ENCODE measurements around the gene PJA2. TPM values are rescaled to one million over a fixed set of nuclear protein-coding genes. Genes with fewer than 3 reads are reported as not detected.

PJA2 gene
- total RNA-seq, 1 donor from 2014 or later, result 39.2 TPM

DNA sequence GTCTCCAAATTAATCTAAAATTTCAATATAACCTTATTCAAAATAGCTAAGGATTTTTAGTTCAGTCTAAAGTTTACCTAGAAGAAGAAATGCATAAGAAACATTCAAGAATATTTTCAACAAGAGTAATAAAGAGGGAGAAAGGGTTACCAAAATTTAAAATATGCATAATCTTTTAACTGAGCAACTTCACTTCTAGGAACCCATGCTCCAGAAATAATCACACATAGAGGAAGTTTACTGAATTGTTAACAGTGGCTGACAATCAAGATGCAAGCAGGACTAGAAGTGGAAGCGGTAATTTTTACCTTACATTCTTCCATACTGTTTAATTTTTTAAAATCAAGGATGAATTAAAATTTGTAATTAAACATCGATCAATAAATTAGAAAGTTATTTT is 1.9 kb downstream of the PJA2 start:
- ATAC-seq, result no peak

DNA sequence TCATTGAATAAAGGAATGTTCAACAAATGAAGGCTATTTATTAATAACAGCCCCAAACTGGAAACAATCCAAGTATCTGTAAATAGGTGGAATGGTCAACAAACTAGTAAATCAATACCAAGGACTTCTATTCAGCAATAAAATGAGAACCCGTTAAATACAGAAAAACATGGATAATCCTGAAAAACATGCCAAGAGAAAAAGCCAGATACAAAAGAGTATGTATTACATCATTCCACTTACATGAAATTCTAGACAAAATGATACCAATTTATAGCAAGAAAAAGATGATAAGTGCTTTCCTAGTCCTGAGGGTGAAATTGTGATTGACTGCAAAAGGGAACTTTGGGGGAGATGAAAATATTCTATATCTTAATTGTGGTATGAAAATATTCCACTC is 3.1 kb downstream of the PJA2 start:
- no peak for ATAC-seq

DNA sequence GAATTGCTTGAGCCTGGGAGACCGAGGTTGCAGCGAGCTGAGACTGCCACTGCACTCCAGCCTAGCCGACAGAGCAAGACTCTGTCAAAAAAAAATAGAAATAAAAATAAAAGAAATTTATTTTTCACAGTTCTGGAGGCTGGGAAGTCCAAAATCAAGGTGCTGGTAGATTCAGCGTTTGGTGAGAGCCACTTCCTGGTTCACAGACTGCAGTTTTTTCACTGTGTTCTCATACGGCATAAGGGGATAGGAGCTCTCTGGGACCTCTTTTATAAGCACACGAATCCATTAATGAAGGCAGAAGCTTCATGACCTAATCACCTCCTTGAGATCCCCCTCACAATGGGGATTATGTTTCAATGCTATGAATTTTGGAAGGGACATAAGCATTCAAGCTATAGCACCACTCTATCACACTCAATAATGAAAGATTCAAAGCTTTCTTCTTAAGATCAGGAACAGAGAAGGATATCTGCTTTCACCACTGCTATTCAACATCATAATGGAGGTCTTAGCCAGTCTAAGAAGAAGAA is 5.3 kb downstream of the PJA2 start:
- ATAC-seq, result no peak

DNA sequence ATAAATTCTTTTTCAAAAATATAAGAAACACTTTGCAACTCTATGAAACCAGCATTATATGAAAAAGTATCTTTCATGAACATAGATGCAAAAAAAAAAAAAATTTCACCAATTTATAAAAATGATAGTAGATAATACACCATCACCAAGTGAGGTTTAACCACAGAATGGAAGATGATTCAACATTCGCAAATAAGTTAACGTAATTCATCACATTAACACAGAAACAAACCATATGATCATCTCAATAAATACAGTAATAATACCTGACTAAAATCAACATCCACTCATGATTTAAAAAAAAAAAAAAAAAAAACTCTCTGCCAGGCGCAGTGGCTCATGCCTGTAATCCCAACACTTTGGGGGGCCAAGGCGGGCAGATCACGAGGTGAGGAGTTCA is 6.3 kb downstream of the PJA2 start:
- no peak for ATAC-seq

DNA sequence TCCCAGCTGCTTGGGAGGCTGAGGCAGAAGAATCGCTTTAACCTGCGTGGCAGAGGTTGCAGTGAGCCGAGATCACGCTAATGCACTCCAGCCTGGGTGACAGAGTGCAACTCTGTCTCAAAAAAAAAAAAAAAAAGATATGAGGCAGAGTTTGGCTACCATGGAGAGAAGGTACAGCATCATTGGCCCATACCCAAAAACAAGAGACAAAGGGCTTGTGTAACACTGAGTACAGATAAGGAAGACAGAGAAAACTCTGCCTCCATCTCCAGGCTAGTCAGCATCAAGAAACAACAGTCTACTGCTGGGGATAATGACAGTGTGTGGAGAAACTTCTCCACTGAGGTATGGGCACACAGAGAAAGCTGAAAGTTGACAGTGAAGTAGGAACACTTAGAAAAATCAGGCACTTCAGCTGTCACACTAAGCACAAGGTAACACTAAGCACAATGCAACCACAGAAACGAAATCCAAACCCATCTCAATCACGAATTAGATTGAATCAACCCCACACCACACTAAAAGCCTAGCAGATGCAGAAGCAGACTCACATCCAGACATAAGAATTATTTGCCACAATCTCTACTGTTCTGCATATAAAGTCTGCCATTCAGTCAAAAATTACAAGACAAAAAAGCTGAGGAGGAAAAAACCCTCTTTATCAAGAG is 10.5 kb downstream of the PJA2 start:
- ATAC-seq, result no peak

DNA sequence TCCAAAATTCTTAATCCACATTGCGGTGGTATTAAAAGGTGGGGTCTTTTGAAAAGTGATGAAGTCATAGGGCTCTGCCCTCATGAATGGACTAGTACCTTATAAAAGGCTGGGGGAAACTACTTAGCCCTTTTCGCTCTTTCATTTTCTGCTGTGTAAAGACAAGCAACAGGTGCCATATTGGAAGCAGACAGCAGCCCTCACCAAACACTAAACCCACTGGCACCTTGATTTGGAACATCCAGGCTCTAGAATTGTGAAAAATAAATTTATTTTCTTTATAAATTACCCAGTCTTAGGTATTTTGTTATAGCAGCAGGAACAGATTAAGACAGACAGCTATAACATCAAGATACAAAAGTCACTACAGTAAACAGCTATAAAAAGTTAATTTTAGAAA is 12.8 kb downstream of the PJA2 start:
- no peak for ATAC-seq

DNA sequence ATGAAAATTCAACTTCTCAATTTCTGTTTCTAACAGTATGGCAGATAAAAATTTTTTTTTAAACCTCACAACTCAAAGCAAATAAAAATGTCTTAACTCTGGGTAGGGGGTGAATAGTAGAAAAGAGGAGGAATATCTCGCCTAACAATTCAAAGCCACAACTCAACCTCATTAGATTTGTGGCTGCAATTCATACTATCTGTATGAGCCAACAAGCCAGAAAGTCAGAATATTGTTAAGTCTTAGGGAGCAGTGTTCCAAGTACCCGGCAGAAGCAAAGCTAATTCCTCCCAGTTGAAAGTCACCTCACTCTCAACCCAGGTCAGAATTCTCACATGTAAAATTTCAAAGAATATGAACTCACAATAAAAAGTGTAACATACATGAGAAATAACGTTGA is 15.0 kb downstream of the PJA2 start:
- ATAC-seq, result no peak

DNA sequence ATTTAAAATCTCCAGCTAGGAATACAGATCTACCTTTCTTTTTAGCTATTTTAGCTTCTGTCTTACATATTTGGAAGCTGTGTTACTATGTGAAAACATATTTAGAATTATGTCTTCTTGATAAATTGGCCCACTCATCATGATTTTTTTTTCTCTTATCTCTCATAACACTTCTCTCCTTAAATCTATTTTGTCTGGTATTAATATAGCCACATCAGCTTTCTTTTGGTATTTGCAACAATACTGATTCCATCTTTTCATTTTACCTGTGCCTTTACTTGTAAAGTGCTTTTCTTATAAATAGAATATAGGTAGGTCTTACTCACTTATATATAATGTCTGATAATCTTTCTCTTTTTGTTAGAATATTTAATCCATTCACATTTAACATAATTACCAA is 19.6 kb downstream of the PJA2 start:
- ATAC-seq, result no peak

DNA sequence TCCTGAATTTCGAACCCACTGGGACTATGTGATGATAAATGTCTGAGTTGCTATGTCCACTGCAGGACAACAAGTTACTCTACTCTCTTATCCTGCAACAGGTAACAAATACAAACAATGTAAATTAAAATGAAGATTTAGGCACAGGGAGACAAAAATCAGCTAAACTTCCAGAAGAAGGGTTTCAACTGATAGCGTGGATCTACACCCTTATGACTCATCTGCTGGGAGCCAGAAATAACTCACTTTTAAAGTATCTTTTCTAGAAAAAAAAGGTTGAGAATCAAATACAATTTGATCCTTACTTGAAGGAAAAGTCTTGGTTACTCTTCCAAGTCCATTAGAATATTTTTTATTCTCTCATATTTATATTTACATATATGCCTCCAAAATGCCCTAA is 21.4 kb downstream of the PJA2 start:
- no peak for ATAC-seq

DNA sequence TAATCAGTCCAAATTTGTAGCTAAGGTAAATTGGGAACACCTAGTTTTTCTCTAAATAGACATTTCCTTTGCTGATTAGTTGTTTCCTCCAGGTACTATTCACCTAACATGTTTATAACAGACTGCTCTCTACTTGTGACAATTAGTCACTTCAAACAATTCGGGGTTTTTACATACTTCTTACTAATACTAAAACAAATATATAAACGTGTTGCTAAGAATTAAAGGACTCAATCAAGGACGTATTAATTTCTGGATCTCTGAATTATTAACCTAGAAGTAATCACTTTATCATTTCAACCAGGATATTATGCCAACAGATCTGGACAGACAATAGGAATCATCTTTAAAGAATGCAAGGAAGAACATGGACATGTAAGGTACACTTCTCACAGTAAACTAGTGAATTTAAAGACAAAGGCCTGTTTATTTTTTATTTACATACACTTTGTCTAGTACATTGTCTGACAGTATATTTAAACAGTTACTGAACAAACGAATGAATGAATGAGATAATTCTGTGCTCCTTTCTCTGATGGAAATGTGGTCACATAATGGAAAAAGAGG is 22.3 kb downstream of the PJA2 start:
- ATAC-seq, result no peak

DNA sequence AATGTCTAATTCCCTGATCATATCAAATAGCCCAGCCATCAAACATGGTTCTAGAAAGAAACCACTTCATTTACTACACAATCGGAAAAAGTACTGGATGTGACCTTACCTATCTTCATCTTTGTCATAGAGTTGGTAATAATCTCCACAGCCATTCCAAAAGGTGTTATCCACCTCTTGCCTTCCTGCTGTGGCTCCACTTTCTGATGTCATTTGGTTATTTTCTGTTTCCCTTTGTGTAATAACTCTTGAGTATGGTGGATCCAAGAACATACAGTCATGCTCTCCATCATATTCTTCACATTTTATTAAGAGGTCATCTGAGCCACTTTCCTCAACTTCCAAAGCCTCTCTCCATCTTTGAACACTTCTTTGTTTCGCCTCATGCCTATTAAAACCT is 31.7 kb downstream of the PJA2 start:
- ATAC-seq, result no peak

DNA sequence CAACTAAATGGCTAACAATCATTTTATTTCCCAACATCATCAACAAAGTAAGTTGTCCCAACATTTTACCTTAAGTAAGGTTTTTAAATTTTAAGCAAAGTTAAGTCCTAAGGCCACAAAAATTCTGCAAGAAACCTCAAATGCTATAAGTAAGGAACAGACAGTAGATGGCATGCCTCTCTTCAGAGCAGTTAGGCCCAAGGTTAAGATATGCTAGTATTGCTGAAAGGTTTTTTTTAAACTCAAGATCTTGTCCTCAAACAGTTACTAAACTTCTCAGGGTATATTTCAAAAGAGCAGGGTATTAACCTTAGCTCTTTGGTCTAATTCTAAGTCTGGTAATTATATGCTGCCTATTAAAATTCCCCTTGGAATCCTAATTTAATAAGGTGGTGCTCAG is 35.1 kb downstream of the PJA2 start:
- ATAC-seq, result no peak

DNA sequence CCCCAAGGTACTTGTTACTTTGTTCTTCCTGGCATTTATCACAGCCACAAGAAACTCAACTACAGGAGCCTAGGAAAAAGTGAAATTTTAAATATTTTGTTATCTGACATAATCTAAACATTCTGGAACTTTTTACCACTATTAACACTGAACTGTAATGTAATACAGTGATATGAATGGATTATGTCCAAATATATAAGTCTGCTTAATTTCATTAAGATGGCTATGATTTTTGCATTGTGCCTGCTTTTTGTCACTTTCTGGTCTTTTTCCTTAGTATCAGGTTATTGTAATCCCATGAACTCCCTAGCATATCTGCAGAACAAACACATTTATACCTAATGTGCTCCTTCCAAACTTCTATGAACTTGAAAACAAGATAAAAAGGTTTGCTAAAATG is 35.8 kb downstream of the PJA2 start:
- no peak for ATAC-seq

DNA sequence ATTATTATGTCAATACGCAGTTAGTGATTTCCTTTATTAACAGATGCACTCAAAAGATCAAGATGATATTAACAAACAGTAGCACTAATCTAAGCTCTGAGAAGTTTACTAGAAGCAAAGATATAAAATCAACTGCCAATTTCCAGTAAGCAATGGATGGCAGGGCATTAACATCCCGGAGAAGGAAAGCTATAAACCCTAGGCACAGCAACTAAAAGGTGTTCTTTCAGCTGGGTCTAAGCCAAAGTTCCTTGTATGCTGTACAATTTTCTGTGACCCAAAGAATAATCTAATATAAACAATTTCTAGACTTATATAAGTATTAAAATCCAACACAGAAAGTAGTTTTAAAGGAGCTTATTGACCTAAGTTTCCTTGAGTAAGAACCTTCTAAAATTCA is 39.4 kb downstream of the PJA2 start:
- ATAC-seq, result no peak

DNA sequence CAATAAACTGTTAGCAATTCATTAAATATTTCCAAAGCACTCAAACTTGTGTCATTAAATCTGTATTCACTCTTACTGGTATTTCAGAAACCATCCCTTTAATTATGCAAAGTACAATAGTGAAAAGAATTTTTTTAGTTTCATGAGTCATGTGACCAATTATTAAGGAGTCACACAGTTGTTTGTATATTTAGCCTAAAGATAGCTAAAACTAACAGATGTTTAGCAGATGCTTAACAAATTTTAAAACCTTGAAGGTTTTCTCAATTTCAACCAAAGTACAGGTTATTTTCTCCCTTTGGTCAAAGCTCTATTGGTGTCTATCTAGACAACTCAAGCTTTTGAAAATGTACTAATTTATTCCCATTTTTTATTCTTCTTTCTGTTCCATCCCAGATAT is 44.1 kb downstream of the PJA2 start:
- no peak for ATAC-seq

DNA sequence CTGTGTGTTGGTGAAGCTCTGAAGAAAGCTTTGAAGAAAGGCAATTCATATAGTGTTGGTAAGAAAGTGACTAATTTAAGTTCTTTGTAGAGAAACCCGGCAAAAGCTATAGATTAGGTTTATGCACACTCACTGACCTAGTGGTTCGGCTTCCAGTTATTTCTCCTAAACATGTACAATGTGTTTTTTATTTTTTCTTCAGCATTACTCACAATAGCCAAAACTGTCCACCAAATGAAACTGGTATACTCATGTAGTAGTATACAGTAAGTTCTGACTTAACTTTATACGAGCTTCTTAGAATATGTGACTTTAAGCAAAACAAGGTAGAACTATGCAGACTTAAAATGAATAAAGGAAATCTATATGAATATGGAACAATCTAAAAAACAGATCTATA is 44.8 kb downstream of the PJA2 start:
- no peak for ATAC-seq

DNA sequence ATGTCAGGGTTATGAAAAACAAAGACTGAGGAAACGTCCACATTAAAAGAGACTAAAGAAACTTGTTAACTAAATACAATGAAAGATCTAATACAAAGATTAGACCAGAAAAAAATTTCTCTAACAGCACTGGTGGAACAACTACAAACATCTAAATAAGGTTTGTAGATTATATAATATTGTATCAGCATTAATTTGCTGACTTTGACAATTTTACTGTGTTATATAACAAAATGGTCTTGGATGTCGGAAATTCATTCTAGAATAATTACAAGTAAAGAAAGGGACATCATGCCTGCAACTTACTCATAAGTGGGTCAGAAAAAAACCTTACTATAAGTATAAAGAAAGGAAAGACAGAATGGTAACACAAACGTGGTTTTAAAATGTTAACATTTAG is 50.1 kb downstream of the PJA2 start:
- no peak for ATAC-seq

DNA sequence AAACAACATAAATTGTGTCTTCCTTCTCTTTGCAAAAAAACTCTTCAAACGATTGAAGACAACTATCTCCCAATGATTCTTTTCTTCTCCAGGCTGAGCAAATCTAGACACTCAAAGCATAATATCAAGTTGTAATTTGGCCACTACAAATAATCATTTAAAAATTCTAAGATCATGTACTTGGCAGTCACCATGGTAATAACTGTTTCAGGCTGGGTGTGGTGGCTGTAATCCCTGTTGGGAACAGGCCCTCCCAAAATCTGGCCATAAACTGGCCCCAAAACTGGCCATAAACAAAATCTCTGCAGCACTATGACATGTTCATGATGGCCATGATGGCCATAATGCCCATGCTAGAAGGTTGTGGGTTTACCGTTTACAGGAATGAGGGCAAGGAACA is 52.0 kb downstream of the PJA2 start:
- ATAC-seq, result no peak

DNA sequence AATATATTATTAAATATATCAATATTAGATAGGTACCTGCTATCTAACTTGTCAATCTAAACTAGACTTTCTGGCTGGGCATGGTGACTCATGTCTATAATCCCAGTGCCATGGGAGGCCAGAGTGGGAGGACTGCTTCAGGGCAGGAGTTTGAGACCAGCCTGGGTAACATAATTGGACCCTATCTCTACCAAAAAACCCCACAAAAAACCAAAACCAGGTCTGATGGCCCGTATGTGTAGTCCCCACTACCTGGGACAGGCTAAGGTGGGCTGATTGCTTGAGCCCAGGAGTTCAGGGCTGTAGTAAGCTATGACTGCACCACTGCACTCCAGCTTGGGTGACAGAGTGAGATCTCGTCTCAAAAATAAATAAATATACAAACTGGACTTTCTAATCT is 55.0 kb downstream of the PJA2 start:
- ATAC-seq, result no peak

DNA sequence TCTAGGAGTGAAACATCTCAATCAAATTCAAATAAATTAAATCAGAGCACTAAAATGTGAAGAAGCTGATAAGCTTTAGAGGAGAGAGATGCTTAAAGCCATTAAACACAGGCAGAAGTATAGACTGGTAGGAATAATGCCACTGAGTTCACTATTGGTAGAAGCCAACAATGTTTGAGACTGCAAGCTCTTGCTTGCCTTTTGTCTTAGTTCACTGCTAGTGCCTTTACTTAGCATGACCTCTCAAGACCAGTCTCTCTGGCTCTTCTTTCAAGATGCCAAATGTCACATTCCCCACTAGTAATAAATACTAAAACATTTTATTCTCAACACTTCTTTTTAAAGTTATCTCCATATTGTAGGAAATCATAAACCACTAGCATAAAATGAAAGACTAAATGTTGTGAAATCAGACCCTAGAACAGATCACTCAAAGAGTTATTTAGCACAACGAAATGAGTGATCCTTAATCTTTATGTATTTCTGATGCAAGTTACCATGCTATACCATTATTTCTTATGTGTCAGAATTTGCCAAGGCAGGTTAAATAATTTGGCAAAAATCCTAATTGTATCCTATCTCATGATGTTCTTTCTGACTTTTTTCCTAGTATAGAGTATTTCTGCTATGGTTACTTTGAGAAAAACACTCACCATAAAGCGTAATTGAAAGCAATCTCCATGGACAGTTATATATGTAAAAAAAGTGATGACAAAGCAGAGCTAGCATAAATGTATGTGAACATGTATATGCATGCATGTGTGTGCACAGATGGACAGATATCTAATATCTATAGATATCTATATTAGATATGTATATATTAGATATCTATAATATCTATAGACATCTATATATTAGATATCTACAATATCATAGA is 57.5 kb downstream of the PJA2 start:
- no peak for ATAC-seq

DNA sequence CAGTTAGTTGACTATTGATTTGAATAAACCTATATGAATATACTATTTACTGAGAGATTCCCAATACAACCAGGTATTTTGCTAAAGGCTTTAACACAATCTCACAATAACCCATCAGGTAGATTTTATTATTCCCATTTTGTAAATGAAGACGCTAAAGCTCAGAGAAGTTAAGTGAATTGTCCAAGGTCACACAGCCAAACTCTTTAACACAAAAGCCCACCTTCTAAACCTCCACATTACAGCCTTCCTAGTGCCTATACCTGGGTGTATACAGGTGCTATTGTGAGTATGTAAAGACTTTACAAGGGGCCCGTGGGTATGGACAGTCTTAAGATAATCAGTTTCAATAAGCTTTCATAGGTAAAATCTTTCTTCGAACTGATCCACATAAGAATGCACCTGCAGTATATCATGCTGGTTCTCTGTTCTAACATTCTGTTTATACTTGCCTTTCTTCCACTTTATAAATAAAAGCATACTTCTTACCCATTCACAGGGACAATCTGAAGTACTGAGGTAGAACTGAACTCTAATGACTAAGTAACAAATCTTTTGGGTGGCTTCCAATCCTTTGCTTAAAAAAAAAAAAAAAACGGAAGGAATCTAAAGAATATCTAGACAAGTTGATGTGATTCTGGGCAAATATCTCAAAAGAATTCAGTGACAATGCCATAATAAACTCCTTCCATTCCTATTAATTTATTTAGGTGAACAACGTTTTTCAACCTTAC is 59.1 kb downstream of the PJA2 start:
- ATAC-seq, result no peak

DNA sequence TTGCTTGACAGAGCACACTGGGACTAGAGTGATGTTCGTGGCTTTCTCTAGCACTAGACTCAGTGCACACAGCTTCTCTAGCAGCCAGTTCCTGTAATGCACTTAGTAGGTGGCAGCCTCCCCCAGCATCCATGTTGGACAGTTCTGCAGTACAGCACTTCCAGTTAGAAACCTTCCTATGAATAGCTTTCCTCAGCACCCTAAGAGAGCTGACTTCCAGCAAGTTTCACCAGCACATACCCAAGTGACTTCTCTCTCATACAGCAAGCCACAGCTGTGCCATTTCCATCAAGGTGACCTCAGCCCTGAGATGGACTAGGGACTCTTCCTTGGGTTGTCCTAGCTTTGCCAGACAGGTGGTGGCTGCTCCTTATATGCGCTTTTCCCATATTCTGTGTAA is 60.4 kb downstream of the PJA2 start:
- ATAC-seq, result no peak

DNA sequence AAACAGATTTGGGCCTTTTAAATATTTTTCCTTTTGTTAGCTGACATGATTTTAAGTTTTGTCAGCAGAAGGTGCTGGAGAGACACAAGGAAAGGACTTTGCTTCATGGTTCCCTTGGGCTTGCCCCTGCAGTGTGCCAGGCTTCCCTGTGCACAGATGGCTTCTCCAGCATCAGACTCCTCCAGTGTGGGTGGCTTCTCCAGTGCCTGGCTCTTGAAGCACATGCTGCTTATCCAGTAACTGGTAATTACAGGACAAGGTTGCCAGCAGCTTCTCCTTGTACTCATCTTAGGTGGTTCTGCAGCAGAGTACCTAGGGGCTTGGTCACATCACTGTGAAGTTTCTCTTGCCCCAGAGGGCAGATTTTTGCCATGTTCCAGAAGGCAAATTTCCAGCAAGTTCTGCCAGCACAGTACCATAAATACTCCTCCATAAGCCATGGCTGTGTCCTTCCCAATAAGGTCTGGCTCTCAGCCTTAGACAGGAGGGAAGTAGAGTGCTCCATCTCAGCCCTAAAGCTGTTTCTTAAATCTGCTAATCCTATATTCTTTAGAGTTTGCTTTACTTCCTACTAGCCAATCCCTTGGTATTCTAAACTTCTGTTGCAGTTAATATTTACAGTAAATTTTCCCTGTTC is 62.4 kb downstream of the PJA2 start:
- no peak for ATAC-seq
